Mesenteric fat pad (tissue), 1 donor: ENCODE data around the gene FOXF2. TPM values are rescaled to one million over a fixed set of nuclear protein-coding genes. Genes with fewer than 3 reads are reported as not detected.
A peak's percentile ranks its signal among the peaks of the same experiment; 100 is the strongest.

Source experiments
- DNase-seq: peaks from one replicate; pipeline ENCODE4 v3.0.0-alpha.2; 2020; ENCODE audit warnings: low spot score
- total RNA-seq: library from RNA; stranded (reverse); fragmentation: NEBNext Ultra II Directional; extraction: Animal tissue kit (Norgen Biotek cat#: 25700); gene quantifications from one replicate; pipeline ENCODE4 v1.2.1, GENCODE V29; 2021
- donor health status: DM: yes; HTN: yes; CAD: no.

The FOXF2 gene
- total RNA-seq, 1 donor from 2014 or later, result 2.7 TPM

GRCh38 chr6:1390133-1390945 is 963 bp downstream of the FOXF2 start:
- DNase-seq, result peak; percentile 78

- peak; percentile 76 for DNase-seq
Measured at GRCh38 chr6:1390946-1391799, 1.8 kb downstream of the FOXF2 start.

GRCh38 chr6:1391800-1392309 is 2.5 kb downstream of the FOXF2 start:
- no peak for DNase-seq

- DNase-seq, result peak; percentile 81
Measured at GRCh38 chr6:1392813-1393640, 3.7 kb downstream of the FOXF2 start.

- peak; percentile 78 for DNase-seq
Measured at GRCh38 chr6:1393641-1394283, 4.4 kb downstream of the FOXF2 start.

GRCh38 chr6:1394514-1395463 is 5.4 kb downstream of the FOXF2 start:
- no peak for DNase-seq

GRCh38 chr6:1395506-1395905 is 6.1 kb downstream of the FOXF2 start:
- no peak for DNase-seq

- DNase-seq, result no peak
Measured at GRCh38 chr6:1395941-1396908, 6.8 kb downstream of the FOXF2 start.

GRCh38 chr6:1396952-1397868 is 7.8 kb downstream of the FOXF2 start:
- peak; percentile 91 for DNase-seq

GRCh38 chr6:1399085-1399780 is 9.9 kb downstream of the FOXF2 start:
- no peak for DNase-seq

GRCh38 chr6:1400126-1400850 is 10.9 kb downstream of the FOXF2 start:
- peak; percentile 77 for DNase-seq

- DNase-seq, result no peak
Measured at GRCh38 chr6:1402369-1402768, 13.0 kb downstream of the FOXF2 start.

- no peak for DNase-seq
Measured at GRCh38 chr6:1402868-1403267, 13.5 kb downstream of the FOXF2 start.

GRCh38 chr6:1403851-1404712 is 14.7 kb downstream of the FOXF2 start:
- DNase-seq, result peak; percentile 78

- DNase-seq, result no peak
Measured at GRCh38 chr6:1404713-1405098, 15.3 kb downstream of the FOXF2 start.
